H9 (cell line): ENCODE results near the gene PAPLN. TPM values are rescaled to one million over a fixed set of nuclear protein-coding genes. Genes with fewer than 3 reads are reported as not detected.

Experiments
- DNase-seq: peaks from one replicate; pipeline ENCODE4 v3.0.0-alpha.2; 2017
- H2AFZ ChIP-seq: one replicate; pipeline ENCODE4 v1.6.1; 2013; ENCODE audit warnings: mild to moderate bottlenecking, low read length, control low read depth, moderate library complexity
- H2AK5ac ChIP-seq: 2 replicates; pipeline ENCODE4 v1.6.1; 2013; ENCODE audit warnings: low read length, control low read depth, mixed read lengths; ENCODE audit not compliant: insufficient read length
- H2BK120ac ChIP-seq: one replicate; pipeline ENCODE4 v1.6.1; 2013; ENCODE audit warnings: low read depth, mild to moderate bottlenecking, low read length, control low read depth, inconsistent platforms; ENCODE audit not compliant: poor library complexity, severe bottlenecking
- H2BK12ac ChIP-seq: 2 replicates; pipeline ENCODE4 v1.6.1; 2013; ENCODE audit warnings: low read length, control low read depth, mixed read lengths, low read depth; ENCODE audit not compliant: insufficient read length
- H2BK15ac ChIP-seq: 2 replicates; pipeline ENCODE4 v1.6.1; 2013; ENCODE audit warnings: low read depth, low read length, control low read depth
- H2BK20ac ChIP-seq: one replicate; pipeline ENCODE4 v1.6.1; 2013; ENCODE audit warnings: low read depth, mild to moderate bottlenecking, low read length, control low read depth, inconsistent platforms; ENCODE audit not compliant: poor library complexity, severe bottlenecking
- H2BK5ac ChIP-seq: 2 replicates; pipeline ENCODE4 v1.6.1; 2013; ENCODE audit warnings: low read length, control low read depth, mixed read lengths; ENCODE audit not compliant: insufficient read length
- H3K14ac ChIP-seq: 2 replicates; pipeline ENCODE4 v1.6.1; 2013; ENCODE audit warnings: low read length, control low read depth; ENCODE audit not compliant: insufficient read depth
- H3K18ac ChIP-seq: 2 replicates; pipeline ENCODE4 v1.6.1; 2013; ENCODE audit warnings: low read depth, mild to moderate bottlenecking, mixed read lengths, low read length, control low read depth; ENCODE audit not compliant: insufficient read length
- H3K23ac ChIP-seq: 2 replicates; pipeline ENCODE4 v1.6.1; 2013; ENCODE audit warnings: low read length, control low read depth, mixed read lengths, low read depth; ENCODE audit not compliant: insufficient read length
- H3K23me2 ChIP-seq: 2 replicates; pipeline ENCODE4 v1.6.1; 2013; ENCODE audit warnings: low read depth, mild to moderate bottlenecking, mixed read lengths, low read length, control low read depth; ENCODE audit not compliant: insufficient read length, poor library complexity, severe bottlenecking
- H3K27ac ChIP-seq: 2 replicates; pipeline ENCODE4 v1.5.1; 2013; ENCODE audit warnings: low read length, control low read depth, mixed read lengths, low read depth; ENCODE audit not compliant: insufficient read length
- H3K27me3 ChIP-seq: 2 replicates; pipeline ENCODE4 v1.6.1; 2013; ENCODE audit warnings: low read length, control low read depth, inconsistent platforms; ENCODE audit not compliant: insufficient read depth
- H3K4ac ChIP-seq: 2 replicates; pipeline ENCODE4 v1.6.1; 2013; ENCODE audit warnings: low read depth, mild to moderate bottlenecking, control low read depth, inconsistent platforms, low read length, moderate library complexity
- H3K4me1 ChIP-seq: 2 replicates; pipeline ENCODE4 v1.6.1; 2013; ENCODE audit warnings: low read length, control low read depth, inconsistent platforms; ENCODE audit not compliant: insufficient read depth
- H3K4me2 ChIP-seq: 2 replicates; pipeline ENCODE4 v1.6.1; 2013; ENCODE audit warnings: low read length, control low read depth, mixed read lengths; ENCODE audit not compliant: insufficient read length, insufficient read depth
- H3K56ac ChIP-seq: 2 replicates; pipeline ENCODE4 v1.6.1; 2013; ENCODE audit warnings: low read depth, mild to moderate bottlenecking, mixed read lengths, low read length, control low read depth; ENCODE audit not compliant: insufficient read length
- H3K79me1 ChIP-seq: 2 replicates; pipeline ENCODE4 v1.6.1; 2013; ENCODE audit warnings: low read depth, mild to moderate bottlenecking, moderate library complexity, low read length, control low read depth, inconsistent platforms; ENCODE audit not compliant: insufficient read depth, poor library complexity, severe bottlenecking
- H3K79me2 ChIP-seq: 2 replicates; pipeline ENCODE4 v1.6.1; 2013; ENCODE audit warnings: low read length, control low read depth, inconsistent platforms; ENCODE audit not compliant: insufficient read depth
- H3K9ac ChIP-seq: 2 replicates; pipeline ENCODE4 v1.6.1; 2013; ENCODE audit warnings: low read length, control low read depth, mixed read lengths; ENCODE audit not compliant: insufficient read length; ENCODE audit errors: extremely low read depth
- H3K9me3 ChIP-seq: one replicate; pipeline ENCODE4 v1.6.1; 2013; ENCODE audit warnings: low read depth, low read length, inconsistent platforms; ENCODE audit not compliant: control insufficient read depth
- H3T11ph ChIP-seq: one replicate; pipeline ENCODE4 v1.6.1; 2013; ENCODE audit warnings: mild to moderate bottlenecking, low read length, control low read depth, inconsistent platforms
- H4K20me1 ChIP-seq: one replicate; pipeline ENCODE4 v1.6.1; 2013; ENCODE audit not compliant: control insufficient read depth, insufficient read length, insufficient read depth
- H4K5ac ChIP-seq: 2 replicates; pipeline ENCODE4 v1.6.1; 2013; ENCODE audit warnings: low read depth, mild to moderate bottlenecking, mixed read lengths, low read length, control low read depth; ENCODE audit not compliant: insufficient read length
- H4K8ac ChIP-seq: replicated peaks from 2 replicates; pipeline ENCODE4 v1.6.1; 2013; ENCODE audit warnings: low read length, control low read depth, mixed read lengths, low read depth; ENCODE audit not compliant: insufficient read length
- H4K91ac ChIP-seq: 2 replicates; pipeline ENCODE4 v1.6.1; 2013; ENCODE audit warnings: low read depth, mild to moderate bottlenecking, moderate library complexity, mixed read lengths, low read length, control low read depth; ENCODE audit not compliant: insufficient read length
- H3K27ac Mint-ChIP-seq, 3 experiments: 2 replicates in 2 of 3; 3 replicates in 1 of 3; pipeline ENCODE4 v1.8.0; 2020 to 2021; ENCODE audit warnings: mixed read lengths in 3 of 3, mild to moderate bottlenecking in 1 of 3, moderate library complexity in 1 of 3
- H3K27me3 Mint-ChIP-seq: 2 replicates; pipeline ENCODE4 v1.8.0; 2021; ENCODE audit warnings: low read depth, mild to moderate bottlenecking, moderate library complexity, mixed read lengths
- H3K36me3 Mint-ChIP-seq, 3 experiments: 2 replicates in 2 of 3; 3 replicates in 1 of 3; pipeline ENCODE4 v1.8.0; 2020 to 2021; ENCODE audit warnings: low read depth in 3 of 3, mixed read lengths in 3 of 3; ENCODE audit not compliant: insufficient read depth in 1 of 3
- H3K4me1 Mint-ChIP-seq, 2 experiments: 2 replicates each; pipeline ENCODE4 v1.8.0; 2020; ENCODE audit warnings: mixed read lengths in 2 of 2
- H3K4me3 Mint-ChIP-seq, 2 experiments: 2 replicates in 1 of 2; 3 replicates in 1 of 2; pipeline ENCODE4 v1.8.0; 2020 to 2021; ENCODE audit warnings: mild to moderate bottlenecking in 2 of 2, mixed read lengths in 2 of 2, moderate library complexity in 1 of 2
- H3K9me3 Mint-ChIP-seq, 2 experiments: 2 replicates in 1 of 2; 3 replicates in 1 of 2; pipeline ENCODE4 v1.8.0; 2020; ENCODE audit warnings: mild to moderate bottlenecking in 2 of 2, mixed read lengths in 2 of 2, moderate library complexity in 1 of 2
- WGBS: extraction: QIAGEN DNeasy Blood & Tissue Kit; methylation state at CpG from one replicate; pipeline ENCODE4 v1.1.7; 2013; ENCODE audit warnings: missing lambda C conversion rate, low lambda C conversion rate, mixed read lengths; ENCODE audit not compliant: insufficient read length; ENCODE audit errors: extremely low coverage; 5-methylcytosine and 5-hydroxymethylcytosine counted together
- total RNA-seq: library from RNA; stranded (reverse); gene quantifications from 2 replicates; pipeline ENCODE4 v1.2.1, GENCODE V29; 2021
- TF ChIP-seq, protein P1 (sequence below): fragments of 200-600 bp; sonication (generic); conservative IDR thresholded peaks from 3 replicates; pipeline ENCODE4 v1.8.0; 2021; ENCODE audit warnings: antibody characterized with exemption, mild to moderate bottlenecking

The PAPLN gene
- total RNA-seq, 1 experiment from 2014 or later, result 8.5 TPM

DNA sequence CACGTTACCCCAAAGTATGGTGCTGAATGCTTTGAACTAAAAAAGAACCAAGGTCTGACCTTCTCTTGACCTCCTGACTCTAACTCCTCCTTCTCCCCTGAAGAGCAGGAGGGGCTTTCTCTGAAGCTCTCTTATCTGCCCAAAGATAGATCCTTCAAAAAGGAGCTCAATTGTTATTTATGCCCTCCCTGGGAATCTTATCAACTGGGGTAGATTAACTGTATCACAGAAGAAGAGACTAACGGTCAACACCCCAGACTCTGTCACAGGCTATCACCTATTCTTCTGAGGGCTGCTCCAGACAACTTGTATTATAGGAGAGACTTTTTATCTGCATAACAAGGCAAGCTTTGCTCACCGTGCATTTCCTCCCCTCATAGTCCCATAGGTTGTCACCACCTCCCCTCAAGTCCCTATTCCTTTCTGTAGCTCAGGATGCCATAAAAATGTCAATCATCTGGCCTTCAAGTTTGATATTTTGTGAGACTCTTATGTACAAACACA lies 86.6 kb downstream of the PAPLN start:
- Histone ChIP-seq H2BK120ac (no peak overlapping the region), H4K20me1 (no peaks in the 10 kb centered on the region), H3K9ac (no peak overlapping the region), H3K79me1 (no peaks in the 10 kb centered on the region), H3K9me3 (no peaks in the 10 kb centered on the region), H2AK5ac (no peak overlapping the region), H3K4me1 (peaks cover 4% of the 10 kb centered on the region), H3K56ac (no peak overlapping the region), H2BK5ac (no peak overlapping the region), H2BK20ac (no peak overlapping the region), H2BK12ac (no peak overlapping the region), H3K14ac (no peak overlapping the region), H3K23me2 (no peaks in the 10 kb centered on the region), H3K4ac (no peak overlapping the region), H2BK15ac (no peak overlapping the region), H3K4me2 (no peak overlapping the region), H3K27ac (no peak overlapping the region), H4K91ac (no peak overlapping the region), H3T11ph (no peak overlapping the region), H3K23ac (no peak overlapping the region), H3K18ac (no peak overlapping the region), H4K5ac (no peak overlapping the region), H3K79me2 (no peaks in the 10 kb centered on the region), H4K8ac (no peak overlapping the region), H3K27me3 (no peaks in the 10 kb centered on the region), H2AFZ (no peak overlapping the region)
- Mint-ChIP-seq H3K36me3 (peaks cover 0 to 2% (median 0%) of the 10 kb centered on the region in 3 experiments; a peak in 1 of 7 replicates), H3K27me3 (no peaks in the 10 kb centered on the region), H3K9me3 (no peaks in the 10 kb centered on the region), H3K4me1 (peaks cover 28 to 32% of the 10 kb centered on the region in 2 experiments), H3K4me3 (no peak overlapping the region), H3K27ac (no peak overlapping the region)
- WGBS, result no CpG with 5 or more reads among the region's 3 CpGs
- DNase-seq, result no peak
- TF ChIP-seq, protein P1, sequence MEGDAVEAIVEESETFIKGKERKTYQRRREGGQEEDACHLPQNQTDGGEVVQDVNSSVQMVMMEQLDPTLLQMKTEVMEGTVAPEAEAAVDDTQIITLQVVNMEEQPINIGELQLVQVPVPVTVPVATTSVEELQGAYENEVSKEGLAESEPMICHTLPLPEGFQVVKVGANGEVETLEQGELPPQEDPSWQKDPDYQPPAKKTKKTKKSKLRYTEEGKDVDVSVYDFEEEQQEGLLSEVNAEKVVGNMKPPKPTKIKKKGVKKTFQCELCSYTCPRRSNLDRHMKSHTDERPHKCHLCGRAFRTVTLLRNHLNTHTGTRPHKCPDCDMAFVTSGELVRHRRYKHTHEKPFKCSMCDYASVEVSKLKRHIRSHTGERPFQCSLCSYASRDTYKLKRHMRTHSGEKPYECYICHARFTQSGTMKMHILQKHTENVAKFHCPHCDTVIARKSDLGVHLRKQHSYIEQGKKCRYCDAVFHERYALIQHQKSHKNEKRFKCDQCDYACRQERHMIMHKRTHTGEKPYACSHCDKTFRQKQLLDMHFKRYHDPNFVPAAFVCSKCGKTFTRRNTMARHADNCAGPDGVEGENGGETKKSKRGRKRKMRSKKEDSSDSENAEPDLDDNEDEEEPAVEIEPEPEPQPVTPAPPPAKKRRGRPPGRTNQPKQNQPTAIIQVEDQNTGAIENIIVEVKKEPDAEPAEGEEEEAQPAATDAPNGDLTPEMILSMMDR, result no peak

Other genes starting within 250 kb of the PAPLN start
- 14.2 and 14.7 TPM in 2 replicates for gene ZFYVE1, start 210.4 kb upstream of the PAPLN start, total RNA-seq
- gene RBM25, start 179.0 kb upstream of the PAPLN start, total RNA-seq, result 133 and 138 TPM in 2 replicates
- gene PSEN1, start 101.0 kb upstream of the PAPLN start, total RNA-seq, result 49.9 TPM in 2 replicates
- gene NUMB, start 221.0 kb downstream of the PAPLN start, total RNA-seq, result 46.5 and 51.9 TPM in 2 replicates